ENCODE measurements around the gene VPS33A. TPM values are rescaled to one million over a fixed set of nuclear protein-coding genes. Genes with fewer than 3 reads are reported as not detected.

The VPS33A gene
- total RNA-seq, 1 donor from 2014 or later, result 16.9 TPM

- Mint-ChIP-seq H3K27ac (ENCODE audit: unreplicated experiment) (no peak overlapping the region), H3K36me3 (ENCODE audit: low read depth) (peaks cover 8% of the 10 kb centered on the region), H3K4me3 (ENCODE audit: unreplicated experiment) (peak overlapping the region; percentile 24), H3K4me1 (ENCODE audit: low read depth) (peaks cover 33% of the 10 kb centered on the region), H3K27me3 (ENCODE audit: low read depth) (no peaks in the 10 kb centered on the region), H3K9me3 (ENCODE audit: low read depth) (no peaks in the 10 kb centered on the region)
- TF ChIP-seq CTCF (IDR thresholded peaks at IDR 0.05), result no peak
- no peak for DNase-seq (ENCODE audit: low spot score)
Observed at GRCh38 chr12:122227341-122227740, 39.0 kb downstream of the VPS33A start.

- peak overlapping the region; percentile 61 for H3K27ac Mint-ChIP-seq (ENCODE audit: unreplicated experiment)
- TF ChIP-seq CTCF (IDR thresholded peaks at IDR 0.05), result no peak
- peaks cover 33% of the 10 kb centered on the region for H3K4me1 Mint-ChIP-seq (ENCODE audit: low read depth)
- peaks cover 6% of the 10 kb centered on the region for H3K36me3 Mint-ChIP-seq (ENCODE audit: low read depth)
- DNase-seq (ENCODE audit: low spot score), result no peak
- H3K27me3 Mint-ChIP-seq (ENCODE audit: low read depth), result no peaks in the 10 kb centered on the region
- peak overlapping the region; percentile 47 for H3K4me3 Mint-ChIP-seq (ENCODE audit: unreplicated experiment)
- no peaks in the 10 kb centered on the region for H3K9me3 Mint-ChIP-seq (ENCODE audit: low read depth)
Observed at GRCh38 chr12:122226366-122227125, 39.7 kb downstream of the VPS33A start.

DNA sequence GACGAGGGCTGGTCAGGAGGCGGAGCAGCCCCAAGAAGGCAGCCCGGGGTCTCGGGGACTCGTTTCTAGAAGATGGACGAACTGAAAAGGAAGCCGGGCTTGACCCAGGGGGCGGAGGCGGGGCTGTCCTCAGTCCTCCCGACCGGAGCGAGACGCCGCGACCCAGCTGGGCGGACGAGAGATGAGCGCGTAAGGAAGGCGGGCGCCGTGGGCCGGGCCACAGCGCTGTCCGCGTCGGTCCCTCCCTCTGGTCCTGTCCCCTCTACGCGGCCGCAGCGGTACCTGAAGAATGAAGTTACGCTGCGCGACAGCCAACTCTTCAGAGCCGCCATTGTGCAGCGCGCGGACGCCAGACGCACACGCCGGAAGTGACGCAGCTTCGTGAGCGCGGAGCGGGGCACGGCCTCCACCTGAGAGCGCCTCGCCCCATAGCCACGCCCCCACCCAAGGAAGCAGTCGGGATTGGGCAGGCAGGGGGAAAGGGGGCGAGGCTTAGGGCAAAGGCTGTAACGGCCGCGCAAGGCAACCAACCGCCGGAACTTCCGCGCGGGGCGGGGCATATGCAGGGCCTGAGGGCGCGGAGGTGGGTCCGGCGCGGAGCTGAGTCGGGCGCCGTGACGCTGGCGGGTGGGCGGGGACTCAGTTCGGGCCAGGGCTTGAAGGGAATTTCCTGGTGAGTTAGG, 40.5 kb downstream of the VPS33A start, which contains the start of gene DIABLO:
Gene DIABLO (minus strand): TSS at position 370 of the 683 bp plus-strand sequence. CDS start 38 bp downstream, at position 332.
- peak; percentile 100 for DNase-seq (ENCODE audit: low spot score)
- Mint-ChIP-seq H3K4me3 (ENCODE audit: unreplicated experiment) (peak within 1 kb of the TSS; percentile 96), H3K27me3 (ENCODE audit: low read depth) (no peaks in the 10 kb centered on the region), H3K4me1 (ENCODE audit: low read depth) (peaks cover 33% of the 10 kb centered on the region), H3K36me3 (ENCODE audit: low read depth) (peaks cover 8% of the 10 kb centered on the region), H3K27ac (ENCODE audit: unreplicated experiment) (peak within 1 kb of the TSS; percentile 99), H3K9me3 (ENCODE audit: low read depth) (no peaks in the 10 kb centered on the region)
- no peak for TF ChIP-seq CTCF (IDR thresholded peaks at IDR 0.05)

- no peaks in the 10 kb centered on the region for H3K4me1 Mint-ChIP-seq (ENCODE audit: low read depth)
- H3K36me3 Mint-ChIP-seq (ENCODE audit: low read depth), result peaks cover 31% of the 10 kb centered on the region
Observed at GRCh38 chr12:122216445-122216844, 49.8 kb downstream of the VPS33A start.

More at GRCh38 chr12:122216445-122216844, 49.8 kb downstream of the VPS33A start:
- Mint-ChIP-seq H3K9me3 (ENCODE audit: low read depth) (no peaks in the 10 kb centered on the region), H3K27ac (ENCODE audit: unreplicated experiment) (no peak overlapping the region), H3K27me3 (ENCODE audit: low read depth) (no peaks in the 10 kb centered on the region), H3K4me3 (ENCODE audit: unreplicated experiment) (no peak overlapping the region)
- no peak for TF ChIP-seq CTCF (IDR thresholded peaks at IDR 0.05)
- no peak for DNase-seq (ENCODE audit: low spot score)

Measured in chondrocyte (in vitro differentiated cells).